K562 (cell line): ENCODE data around the gene TIFAB. TPM values are rescaled to one million over a fixed set of nuclear protein-coding genes. Genes with fewer than 3 reads are reported as not detected.

Source experiments
- HMG20B ChIP-seq: fragments of 250-450 bp; sonication (Bioruptor Pico); IDR thresholded peaks from 2 replicates; pipeline ENCODE4 v1.5.0; 2021; ENCODE audit warnings: mild to moderate bottlenecking
- PRDM10 ChIP-seq: fragments of 450-650 bp; IDR thresholded peaks from 2 replicates; pipeline ENCODE4 v1.6.1; 2018; ENCODE audit not compliant: partially characterized antibody
- TARDBP ChIP-seq: fragments of 450-650 bp; IDR thresholded peaks from 2 replicates; pipeline ENCODE4 v1.6.1; 2016
- TSHZ1 ChIP-seq: fragments of 250-450 bp; sonication (Bioruptor Pico); IDR thresholded peaks from 2 replicates; pipeline ENCODE4 v1.4.0; 2020; ENCODE audit warnings: mild to moderate bottlenecking, moderate library complexity
- ZNF197 ChIP-seq: fragments of 200-800 bp; sonication (Bioruptor generic); IDR thresholded peaks from 2 replicates; pipeline ENCODE4 v1.6.1; 2016; ENCODE audit warnings: low read depth, missing genetic modification characterization, missing compliant biosample characterization
- ZNF232 ChIP-seq: sonication (generic); formaldehyde crosslinking; IDR thresholded peaks from 2 replicates; pipeline ENCODE4 v1.8.0; 2022; ENCODE audit warnings: mild to moderate bottlenecking, missing genetic modification reagents
- ZNF277 ChIP-seq: fragments of 250-450 bp; sonication (Bioruptor Pico); IDR thresholded peaks from 2 replicates; pipeline ENCODE4 v1.8.0; 2022; ENCODE audit warnings: inconsistent platforms, mild to moderate bottlenecking, moderate library complexity, borderline replicate concordance
- ZNF445 ChIP-seq: fragments of 250-450 bp; sonication (Bioruptor Pico); IDR thresholded peaks from 2 replicates; pipeline ENCODE4 v1.4.0; 2020; ENCODE audit warnings: low read depth, mild to moderate bottlenecking, moderate library complexity
- ZNF609 ChIP-seq: sonication (generic); formaldehyde crosslinking; IDR thresholded peaks from 2 replicates; pipeline ENCODE4 v1.8.1; 2023; ENCODE audit warnings: missing genetic modification reagents, mild to moderate bottlenecking, borderline replicate concordance
- ZNF766 ChIP-seq: fragments of 200-800 bp; sonication (Bioruptor generic); conservative IDR thresholded peaks from 2 replicates; pipeline ENCODE4 v1.6.1; 2016; ENCODE audit warnings: missing genetic modification characterization, missing compliant biosample characterization
- polyA plus RNA-seq, 8 experiments: library from polyadenylated mRNA; depleted of rRNA in 4 of 8; stranded (reverse) in 5 of 8; unstranded in 3 of 8; fragments of >200 nt; fragmentation: Nextera tagmentation in 2 of 8; fragmentation: Illumina TruSeq in 1 of 8; extraction: Ambion mirVana in 2 of 8; extraction: Trizol in 1 of 8; gene quantifications; 2 replicates each; pipeline versions ENCODE4 v1.2.1 to v1.2.3, GENCODE V29; 2011 to 2014; ENCODE audit warnings: inconsistent platforms in 1 of 8, missing spikeins in 1 of 8
- total RNA-seq, 7 experiments: library from RNA; depleted of rRNA in 6 of 7; stranded (reverse); fragments of >200 nt in 6 of 7; fragmentation: Illumina TruSeq in 2 of 7; extraction: Trizol in 2 of 7; gene quantifications; 2 replicates each; pipeline versions ENCODE4 v1.2.1 to v1.2.3, GENCODE V29; 2011 to 2021; ENCODE audit warnings: low replicate concordance in 1 of 7

TIFAB gene
- total and polyA plus RNA-seq, 9 of the 15 experiments (the other 6 are each of a cell fraction or from before 2014, with no cell fraction given): not detected

GRCh38 chr5:135398855-135399793 is 53.0 kb downstream of the TIFAB start, which contains the start of gene MACROH2A1 (continued):
- TF ChIP-seq ZNF609 (CRISPR knock-in tag) (no peak), ZNF766 (CRISPR knock-in tag) (0 out of 2 replicates have a peak, but pooled peaks have one; percentile 39), PRDM10 (no peak), HMG20B (CRISPR knock-in tag) (no peak), ZNF197 (CRISPR knock-in tag) (no peak), ZNF277 (no peak), ZNF232 (CRISPR knock-in tag) (no peak; the same call in 1 of the 2 replicates), ZNF445 (CRISPR knock-in tag) (no peak), TSHZ1 (CRISPR knock-in tag) (no peak), TARDBP (peak; percentile 76; the same call in 1 of the 2 replicates)
